OCI-LY7 (cell line): ENCODE results near the gene HABP2. TPM values are rescaled to one million over a fixed set of nuclear protein-coding genes. Genes with fewer than 3 reads are reported as not detected.

ENCODE experiments used
- BruUV-seq: library from RNA; stranded (reverse); fragments of 400-500 nt; replicated peaks from 2 replicates; lab custom pipeline; 2021; lab: Mats Ljungman, UMichigan
- CTCF ChIA-PET: fragments of 300-600 bp; sonication (Branson Sonifier 250); formaldehyde crosslinking; loops from one replicate; lab custom pipeline; 2022; ENCODE audit warnings: antibody characterized with exemption; ENCODE audit not compliant: unreplicated experiment; lab: Charles Lee
- POLR2A ChIA-PET: fragments of 300-600 bp; sonication (Branson Sonifier 250); formaldehyde crosslinking; loops from one replicate; lab custom pipeline; 2022; ENCODE audit warnings: antibody characterized with exemption; lab: Charles Lee
- DNase-seq: peaks from one replicate; pipeline ENCODE4 v3.0.0-alpha.2; 2015; ENCODE audit warnings: low spot score
- H2AFZ ChIP-seq: fragments of 200-600 bp; sonication (generic), shearing (Covaris generic); 2 replicates; pipeline ENCODE4 v1.6.1; 2014; ENCODE audit warnings: mild to moderate bottlenecking, antibody characterized with exemption, low read length, moderate library complexity
- H3K27ac ChIP-seq: fragments of 200-600 bp; sonication (generic); 2 replicates; pipeline ENCODE4 v1.5.1; 2014; ENCODE audit warnings: mixed run types, low read depth, mild to moderate bottlenecking, moderate library complexity, low read length, inconsistent platforms; ENCODE audit not compliant: poor library complexity, severe bottlenecking
- H3K36me3 ChIP-seq: fragments of 200-600 bp; sonication (generic); 2 replicates; pipeline ENCODE4 v1.6.1; 2014; ENCODE audit warnings: mild to moderate bottlenecking, antibody characterized with exemption, low read length, moderate library complexity, mixed read lengths; ENCODE audit not compliant: insufficient read depth
- H3K4me1 ChIP-seq: fragments of 200-600 bp; sonication (generic); 2 replicates; pipeline ENCODE4 v1.5.1; 2014; ENCODE audit warnings: mild to moderate bottlenecking, low read length; ENCODE audit not compliant: insufficient read depth, poor library complexity, severe bottlenecking
- H3K4me2 ChIP-seq: fragments of 200-600 bp; sonication (generic); 2 replicates; pipeline ENCODE4 v1.6.1; 2014; ENCODE audit warnings: mild to moderate bottlenecking, low read length
- H3K4me3 ChIP-seq: fragments of 200-600 bp; sonication (generic); 2 replicates; pipeline ENCODE4 v1.5.1; 2014; ENCODE audit warnings: mild to moderate bottlenecking, low read depth, low read length; ENCODE audit not compliant: poor library complexity, severe bottlenecking
- H3K79me2 ChIP-seq: fragments of 200-600 bp; sonication (generic); 2 replicates; pipeline ENCODE4 v1.6.1; 2016; ENCODE audit warnings: low read depth, mild to moderate bottlenecking, low read length, moderate library complexity, mixed read lengths; ENCODE audit not compliant: insufficient read depth
- H3K9me2 ChIP-seq: fragments of 200-600 bp; sonication (generic); 2 replicates; pipeline ENCODE4 v1.6.1; 2016; ENCODE audit warnings: mild to moderate bottlenecking, low read length, mixed read lengths; ENCODE audit not compliant: insufficient read depth
- H3K9me3 ChIP-seq: fragments of 200-600 bp; sonication (generic); 2 replicates; pipeline ENCODE4 v1.6.1; 2014; ENCODE audit warnings: mild to moderate bottlenecking, mixed run types, low read length, mixed read lengths
- H4K20me1 ChIP-seq: fragments of 200-600 bp; sonication (generic); 2 replicates; pipeline ENCODE4 v1.6.1; 2014; ENCODE audit warnings: mild to moderate bottlenecking, antibody characterized with exemption, low read length, moderate library complexity, mixed read lengths; ENCODE audit not compliant: insufficient read depth
- EZH2phosphoT487 ChIP-seq: fragments of 200-600 bp; sonication (generic); IDR thresholded peaks from 2 replicates; pipeline ENCODE4 v1.6.1; 2018; ENCODE audit warnings: low read depth, borderline replicate concordance, mild to moderate bottlenecking, mixed run types, antibody characterized with exemption, low read length, moderate library complexity, mixed read lengths
- intact Hi-C: fragments of 100-400 bp; cut with micrococcal nuclease; formaldehyde crosslinking; loops from one replicate; pipeline ENCODE4 v1.10.0; 2022; ENCODE audit not compliant: unreplicated experiment
- total RNA-seq, 2 experiments: library from RNA; depleted of rRNA in 1 of 2; stranded (reverse); fragments of >200 nt in 1 of 2; shearing (Covaris generic) in 1 of 2; gene quantifications; 2 replicates each; pipeline ENCODE4 v1.2.3, GENCODE V29; 2014 to 2022
- TF ChIP-seq, protein P1 (sequence below): fragments of 200-600 bp; sonication (generic); conservative IDR thresholded peaks from 2 replicates; pipeline ENCODE4 v1.5.1; 2014; ENCODE audit warnings: mild to moderate bottlenecking, antibody characterized with exemption, low read length, moderate library complexity, mixed read lengths

The HABP2 gene
- total RNA-seq, 2 experiments from 2014 or later, result not detected

- Histone ChIP-seq H4K20me1 (no peaks in the 10 kb centered on the region), H3K4me3 (no peak overlapping the region), H3K36me3 (no peaks in the 10 kb centered on the region), H3K79me2 (no peaks in the 10 kb centered on the region), H3K4me2 (no peak overlapping the region), H3K27ac (no peak overlapping the region), H2AFZ (no peak overlapping the region), H3K9me2 (no peaks in the 10 kb centered on the region), H3K9me3 (no peaks in the 10 kb centered on the region), H3K4me1 (no peaks in the 10 kb centered on the region)
- no TSS peak for BruUV-seq
- DNase-seq, result no peak
- intact Hi-C loops, result no loop called here
- ChIA-PET CTCF (no interaction called here), POLR2A (interaction anchor here (0.6 kb wide), 1 partner anchor 8 kb away, joined by 3 read pairs; no protein-coding TSS in a partner anchor)
- no peak for TF ChIP-seq EZH2phosphoT487
- TF ChIP-seq, protein P1, sequence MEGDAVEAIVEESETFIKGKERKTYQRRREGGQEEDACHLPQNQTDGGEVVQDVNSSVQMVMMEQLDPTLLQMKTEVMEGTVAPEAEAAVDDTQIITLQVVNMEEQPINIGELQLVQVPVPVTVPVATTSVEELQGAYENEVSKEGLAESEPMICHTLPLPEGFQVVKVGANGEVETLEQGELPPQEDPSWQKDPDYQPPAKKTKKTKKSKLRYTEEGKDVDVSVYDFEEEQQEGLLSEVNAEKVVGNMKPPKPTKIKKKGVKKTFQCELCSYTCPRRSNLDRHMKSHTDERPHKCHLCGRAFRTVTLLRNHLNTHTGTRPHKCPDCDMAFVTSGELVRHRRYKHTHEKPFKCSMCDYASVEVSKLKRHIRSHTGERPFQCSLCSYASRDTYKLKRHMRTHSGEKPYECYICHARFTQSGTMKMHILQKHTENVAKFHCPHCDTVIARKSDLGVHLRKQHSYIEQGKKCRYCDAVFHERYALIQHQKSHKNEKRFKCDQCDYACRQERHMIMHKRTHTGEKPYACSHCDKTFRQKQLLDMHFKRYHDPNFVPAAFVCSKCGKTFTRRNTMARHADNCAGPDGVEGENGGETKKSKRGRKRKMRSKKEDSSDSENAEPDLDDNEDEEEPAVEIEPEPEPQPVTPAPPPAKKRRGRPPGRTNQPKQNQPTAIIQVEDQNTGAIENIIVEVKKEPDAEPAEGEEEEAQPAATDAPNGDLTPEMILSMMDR, result no peak
These were observed 51.7 kb downstream of the HABP2 start for GRCh38 chr10:113604572-113604971.

DNA sequence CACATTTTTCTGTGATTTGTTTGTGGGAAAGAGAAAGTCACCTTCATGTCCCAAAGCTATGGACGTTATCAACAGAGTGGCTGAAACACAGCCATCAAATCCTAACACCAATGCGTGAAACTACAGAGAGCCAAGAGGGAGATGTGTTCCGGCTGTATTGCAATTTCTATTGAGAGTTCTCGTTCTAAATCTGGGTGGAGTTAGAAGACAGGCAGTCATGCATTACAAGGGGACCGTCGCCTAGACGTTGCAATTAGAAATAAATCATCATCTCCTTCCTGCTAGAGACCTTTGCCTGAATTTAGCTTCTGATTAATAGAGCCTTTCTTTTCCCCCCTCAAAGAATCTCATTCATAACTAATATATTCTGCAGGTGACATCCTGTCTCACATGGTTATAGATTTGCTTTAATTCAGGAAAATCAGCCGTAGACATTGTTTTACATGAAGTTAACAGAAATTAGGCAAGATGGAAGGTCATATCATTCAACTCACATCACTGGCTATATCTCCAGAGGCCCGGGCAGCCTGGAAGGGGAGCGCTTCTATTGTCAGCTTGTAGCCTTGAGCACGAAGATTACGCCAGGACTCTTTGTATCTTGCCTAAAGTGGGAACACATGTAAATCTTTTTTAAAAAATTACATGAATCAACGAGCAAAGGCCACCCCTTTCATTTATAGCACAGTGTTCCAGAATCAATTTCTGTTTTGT, 52.6 kb downstream of the HABP2 start:
- TF ChIP-seq, protein P1, result no peak
- Histone ChIP-seq H3K27ac (no peak overlapping the region), H2AFZ (no peak overlapping the region), H3K36me3 (no peaks in the 10 kb centered on the region), H3K4me1 (no peaks in the 10 kb centered on the region), H3K9me3 (no peaks in the 10 kb centered on the region), H3K9me2 (no peaks in the 10 kb centered on the region), H3K4me3 (no peak overlapping the region), H3K79me2 (no peaks in the 10 kb centered on the region), H4K20me1 (no peaks in the 10 kb centered on the region), H3K4me2 (no peak overlapping the region)
- CTCF ChIA-PET, result no interaction called here
- POLR2A ChIA-PET, result interaction anchor here (0.6 kb wide), 1 partner anchor 9 kb away, joined by 3 read pairs; no protein-coding TSS in a partner anchor
- no TSS peak for BruUV-seq
- intact Hi-C loops, result no loop called here
- no peak for DNase-seq

- Histone ChIP-seq H4K20me1 (no peaks in the 10 kb centered on the region), H3K9me3 (no peaks in the 10 kb centered on the region), H3K9me2 (no peaks in the 10 kb centered on the region), H3K4me3 (no peak overlapping the region), H3K27ac (no peak overlapping the region), H2AFZ (no peak overlapping the region), H3K79me2 (no peaks in the 10 kb centered on the region), H3K4me1 (no peaks in the 10 kb centered on the region), H3K4me2 (no peak overlapping the region), H3K36me3 (no peaks in the 10 kb centered on the region)
- no TSS peak for BruUV-seq
- intact Hi-C loops, result no loop called here
- ChIA-PET POLR2A (no interaction called here), CTCF (no interaction called here)
- TF ChIP-seq, protein P1, result no peak
- no peak for TF ChIP-seq EZH2phosphoT487
- DNase-seq, result no peak
These were observed 56.9 kb downstream of the HABP2 start for GRCh38 chr10:113609704-113610108.
